ENCODE data around the gene METTL26.

METTL26 gene

DNA sequence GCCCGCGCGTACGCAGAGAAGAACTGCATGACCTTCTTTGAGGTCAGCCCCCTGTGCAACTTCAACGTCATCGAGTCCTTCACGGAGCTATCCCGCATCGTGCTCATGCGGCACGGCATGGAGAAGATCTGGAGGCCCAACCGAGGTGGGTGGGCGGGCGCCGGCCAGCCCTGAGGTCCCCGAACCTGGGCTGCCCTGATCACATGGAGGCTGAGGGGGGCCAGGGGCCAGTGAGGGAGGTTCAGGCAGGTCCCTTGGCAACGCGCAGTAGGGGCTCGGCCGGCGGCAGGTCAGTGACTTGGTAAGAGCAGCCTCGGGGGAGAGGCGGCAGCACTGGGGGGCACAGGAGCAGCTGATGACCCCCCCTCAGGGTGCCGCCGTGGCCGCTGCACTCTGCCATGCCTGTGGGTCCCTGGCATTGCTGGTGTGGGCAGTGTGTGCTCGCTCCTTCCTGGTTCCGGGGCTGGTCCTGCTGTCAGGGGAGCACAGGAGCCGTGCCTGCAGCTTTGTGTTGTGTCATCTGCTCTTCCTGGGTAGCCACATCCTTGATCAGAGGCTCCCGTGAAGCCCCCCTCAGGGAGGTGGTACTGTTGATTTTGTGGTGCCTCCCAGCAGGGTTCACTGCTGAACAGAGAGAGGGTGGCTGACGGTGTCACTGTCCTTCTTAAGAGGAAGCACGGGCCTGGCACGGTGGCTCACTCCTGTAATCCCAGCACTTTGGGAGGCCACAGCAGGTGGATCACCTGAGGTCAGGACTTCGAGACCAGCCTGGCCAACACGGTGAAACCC, 9.9 kb downstream of the METTL26 start:
- no peak overlapping the region for H3K4me3 ChIP-seq
- DNase-seq (ENCODE audit: low spot score): no peak
- H3K27ac ChIP-seq: no peak overlapping the region
- TF ChIP-seq, protein P1, sequence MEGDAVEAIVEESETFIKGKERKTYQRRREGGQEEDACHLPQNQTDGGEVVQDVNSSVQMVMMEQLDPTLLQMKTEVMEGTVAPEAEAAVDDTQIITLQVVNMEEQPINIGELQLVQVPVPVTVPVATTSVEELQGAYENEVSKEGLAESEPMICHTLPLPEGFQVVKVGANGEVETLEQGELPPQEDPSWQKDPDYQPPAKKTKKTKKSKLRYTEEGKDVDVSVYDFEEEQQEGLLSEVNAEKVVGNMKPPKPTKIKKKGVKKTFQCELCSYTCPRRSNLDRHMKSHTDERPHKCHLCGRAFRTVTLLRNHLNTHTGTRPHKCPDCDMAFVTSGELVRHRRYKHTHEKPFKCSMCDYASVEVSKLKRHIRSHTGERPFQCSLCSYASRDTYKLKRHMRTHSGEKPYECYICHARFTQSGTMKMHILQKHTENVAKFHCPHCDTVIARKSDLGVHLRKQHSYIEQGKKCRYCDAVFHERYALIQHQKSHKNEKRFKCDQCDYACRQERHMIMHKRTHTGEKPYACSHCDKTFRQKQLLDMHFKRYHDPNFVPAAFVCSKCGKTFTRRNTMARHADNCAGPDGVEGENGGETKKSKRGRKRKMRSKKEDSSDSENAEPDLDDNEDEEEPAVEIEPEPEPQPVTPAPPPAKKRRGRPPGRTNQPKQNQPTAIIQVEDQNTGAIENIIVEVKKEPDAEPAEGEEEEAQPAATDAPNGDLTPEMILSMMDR (IDR thresholded peaks at IDR 0.05): no peak

DNA sequence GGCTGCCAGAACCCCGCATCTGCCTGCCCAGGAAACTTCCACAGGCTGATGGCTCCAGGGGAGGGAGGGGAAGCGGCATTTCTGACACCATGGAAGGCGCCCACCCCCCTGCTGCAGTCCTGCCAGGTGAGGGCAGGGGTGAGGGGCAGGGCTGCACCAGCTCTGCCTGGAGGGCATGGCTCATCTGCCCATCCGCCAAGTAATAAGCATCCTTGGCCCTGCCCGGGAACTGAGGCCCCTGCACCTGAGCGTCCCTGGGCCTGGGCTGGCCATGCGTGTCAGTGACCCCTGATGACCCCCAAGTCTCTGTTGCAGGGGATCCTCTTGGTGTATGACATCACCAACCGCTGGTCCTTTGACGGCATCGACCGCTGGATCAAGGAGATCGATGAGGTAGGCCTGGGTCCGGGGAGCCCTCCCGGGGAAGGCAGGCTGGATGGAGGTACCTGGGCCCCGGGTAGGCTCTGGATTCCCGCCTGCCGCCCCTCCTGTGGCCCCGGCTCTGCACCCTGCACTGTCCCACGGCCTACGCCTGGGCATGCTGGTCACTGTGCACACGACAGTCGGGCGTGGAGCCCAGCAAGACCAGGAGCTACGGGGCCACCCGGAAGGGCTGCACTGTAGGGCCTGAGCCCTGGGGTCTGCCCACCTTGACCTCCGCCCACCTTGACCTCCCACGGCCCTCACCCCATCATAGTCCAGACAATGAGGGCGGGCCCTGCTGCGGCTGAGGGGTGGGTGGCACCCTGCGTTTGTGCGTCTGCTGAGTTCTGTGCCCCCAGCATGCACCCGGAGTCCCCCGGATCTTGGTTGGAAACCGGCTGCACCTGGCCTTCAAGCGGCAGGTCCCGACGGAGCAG, 10.8 kb downstream of the METTL26 start:
- no peak overlapping the region for H3K4me3 ChIP-seq
- H3K27ac ChIP-seq: no peak overlapping the region
- no peak for DNase-seq (ENCODE audit: low spot score)
- TF ChIP-seq, protein P1 (IDR thresholded peaks at IDR 0.05): no peak

DNA sequence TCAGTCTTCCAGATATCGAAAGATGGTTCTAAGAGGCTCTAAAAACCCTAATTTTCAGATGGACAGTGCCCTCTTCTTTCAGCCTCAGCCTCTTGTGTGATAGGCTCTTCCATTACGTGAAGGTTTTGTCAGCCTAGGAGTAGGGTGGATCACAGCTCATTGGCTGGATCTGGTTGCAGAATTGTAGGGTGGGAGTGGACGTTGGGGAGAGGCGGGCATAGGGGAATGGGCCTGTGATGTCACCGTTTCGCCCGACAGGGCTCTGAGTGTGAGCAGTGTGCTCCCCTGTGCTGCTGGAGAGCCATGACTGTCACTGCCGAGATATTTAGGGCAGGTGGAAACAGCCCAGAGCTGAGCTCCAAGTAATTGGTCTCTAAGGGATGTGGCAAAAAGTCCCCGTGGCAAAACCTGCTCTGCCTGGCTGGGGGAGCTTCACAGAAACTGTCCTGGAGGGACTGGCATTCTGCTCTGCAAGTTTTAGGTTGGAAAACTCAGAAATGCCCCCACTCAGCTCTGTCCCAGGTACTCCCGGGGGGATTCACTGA, 11.5 kb downstream of the METTL26 start:
- Histone ChIP-seq H3K4me3 (no peak overlapping the region), H3K27ac (no peak overlapping the region)
- no peak for DNase-seq (ENCODE audit: low spot score)
- TF ChIP-seq, protein P1 (IDR thresholded peaks at IDR 0.05): no peak

DNA sequence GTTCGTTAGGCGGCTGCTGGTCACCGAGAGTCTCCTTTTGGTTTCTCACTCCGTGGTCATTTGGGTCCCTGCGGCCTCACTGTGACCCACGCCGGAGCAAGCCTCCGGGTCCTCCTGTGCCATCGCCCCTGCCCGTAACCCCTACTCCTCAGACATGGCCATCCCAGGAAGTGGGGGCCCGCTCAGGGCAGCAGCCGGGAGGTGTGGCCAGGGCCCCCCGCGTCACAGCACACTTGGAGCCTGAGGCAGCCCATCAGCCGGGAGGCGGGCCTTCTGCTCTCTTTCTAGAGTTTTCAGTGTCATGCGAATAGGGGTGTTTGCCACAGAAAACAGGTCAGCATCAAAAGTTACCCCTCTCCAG, 13.2 kb downstream of the METTL26 start:
- no peak overlapping the region for H3K4me3 ChIP-seq
- no peak overlapping the region for H3K27ac ChIP-seq
- TF ChIP-seq, protein P1 (IDR thresholded peaks at IDR 0.05): no peak
- no peak for DNase-seq (ENCODE audit: low spot score)

DNA sequence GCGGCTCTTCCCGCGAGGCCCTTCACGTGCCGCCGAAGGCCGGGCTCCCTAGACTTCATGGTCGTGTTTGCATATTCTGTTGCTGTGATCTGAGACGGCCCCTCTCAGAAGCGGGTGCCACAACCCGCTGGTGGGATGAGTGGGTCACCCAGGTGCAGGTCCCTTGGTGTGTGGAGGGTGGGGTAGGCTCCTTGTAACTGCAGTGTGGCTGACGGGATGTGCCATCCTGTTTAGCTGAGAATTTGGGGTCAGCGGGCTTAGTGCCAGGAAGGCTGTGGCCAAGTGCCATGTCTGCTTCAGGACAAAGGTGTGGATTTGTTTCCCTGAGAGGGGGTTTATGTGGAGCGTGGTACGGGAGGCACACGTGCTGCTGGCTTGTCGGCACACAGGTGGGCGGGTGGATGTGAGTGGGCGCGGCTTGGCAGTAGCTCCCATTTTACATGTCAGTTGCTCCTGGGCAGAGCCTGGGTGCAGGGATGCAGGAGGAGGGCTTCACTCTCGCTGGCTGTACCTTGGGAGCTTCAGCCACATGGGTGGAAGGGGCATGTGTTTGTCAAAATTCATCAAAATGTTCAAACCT, 14.5 kb downstream of the METTL26 start:
- Histone ChIP-seq H3K27ac (no peak overlapping the region), H3K4me3 (no peak overlapping the region)
- DNase-seq (ENCODE audit: low spot score): no peak
- TF ChIP-seq, protein P1 (IDR thresholded peaks at IDR 0.05): no peak

DNA sequence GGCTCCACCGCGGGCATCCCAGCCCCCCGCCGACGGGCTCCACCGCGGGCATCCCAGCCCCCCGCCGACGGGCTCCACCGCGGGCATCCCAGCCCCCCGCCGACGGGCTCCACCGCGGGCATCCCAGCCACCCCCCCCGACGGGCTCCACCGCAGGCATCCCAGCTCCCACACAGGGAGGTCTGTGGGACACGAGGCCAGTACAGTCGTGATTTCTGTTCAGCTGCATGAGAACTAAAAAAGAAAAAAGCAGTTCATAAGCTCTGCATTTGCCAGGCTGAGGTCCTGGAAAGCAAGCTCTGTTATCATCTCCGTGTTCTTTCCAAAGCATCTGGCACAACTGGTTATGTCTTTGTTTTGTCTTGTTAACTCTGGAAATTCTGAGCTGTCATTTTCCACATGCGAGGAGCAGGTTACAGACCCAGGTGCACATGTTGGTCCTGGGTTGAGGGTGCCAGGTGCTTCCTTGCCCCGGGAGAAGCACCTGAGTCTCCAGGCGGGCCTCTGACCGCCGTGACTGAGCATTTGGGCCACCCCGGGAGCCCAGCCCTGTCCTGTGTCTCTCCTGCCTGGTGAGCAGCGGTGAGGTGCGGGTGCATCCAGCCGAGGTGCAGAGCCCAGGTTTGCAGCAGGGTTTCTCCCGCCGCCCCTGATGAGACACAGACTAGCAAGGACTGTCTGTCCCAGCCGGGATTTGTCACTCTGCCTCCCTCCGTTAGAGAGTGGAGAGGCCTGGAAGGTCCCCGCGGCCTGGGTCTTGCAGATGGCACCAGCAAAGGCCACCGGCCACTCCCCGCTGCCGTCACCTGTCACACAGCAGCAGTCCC, 15.2 kb downstream of the METTL26 start:
- TF ChIP-seq, protein P1 (IDR thresholded peaks at IDR 0.05): no peak
- DNase-seq (ENCODE audit: low spot score): no peak
- Histone ChIP-seq H3K27ac (no peak overlapping the region), H3K4me3 (no peak overlapping the region)

All from coronary artery (tissue), 2 donors.